ENCODE data around the gene PAX8.

Gene PAX8

GRCh38 chr2:113174376-113174750 is 104.4 kb downstream of the PAX8 start:
- Histone ChIP-seq H3K4me3 (ENCODE audit: low read depth in 1 of 2, low read length in 2 of 2) (peak overlapping the region; percentile 70 to 80), H3K79me2 (ENCODE audit: insufficient read depth, low read length) (peaks cover 63% of the 10 kb centered on the region), H3K9me3 (ENCODE audit: insufficient read depth, low read length, severe bottlenecking) (no peaks in the 10 kb centered on the region), H3K36me3 (ENCODE audit: insufficient read depth, low read length) (peaks cover 42% of the 10 kb centered on the region), H3K27ac (ENCODE audit: low read length) (peak overlapping the region; percentile 96), H3K4me2 (ENCODE audit: insufficient read depth, low read length) (peak overlapping the region; percentile 95), H2AFZ (ENCODE audit: low read depth, low read length) (peak overlapping the region; percentile 84), H3K9ac (ENCODE audit: low read depth, low read length) (peak overlapping the region; percentile 78), H3K27me3 (ENCODE audit: insufficient read depth, low read length, poor library complexity) (no peaks in the 10 kb centered on the region), H3K4me1 (ENCODE audit: insufficient read depth, low read length) (peaks cover 61% of the 10 kb centered on the region), H4K20me1 (ENCODE audit: insufficient read depth, low read length) (peaks cover 34% of the 10 kb centered on the region)
- DNase-seq (peak; percentile 57), ATAC-seq (ENCODE audit: insufficient read depth, low read depth) (no peak)
- TF ChIP-seq CTCF (IDR thresholded peaks at IDR 0.05; ENCODE audit: borderline replicate concordance, extremely low read depth, low read length, poor library complexity, severe bottlenecking) = peak; percentile 58
- TF ChIP-seq EZH2 (IDR thresholded peaks at IDR 0.05; ENCODE audit: borderline replicate concordance, low read depth, low read length, severe bottlenecking) = no peak

- Histone ChIP-seq H3K4me3 (ENCODE audit: low read depth in 1 of 2, low read length in 2 of 2) (peak within 1 kb of the TSS; percentile 70 to 80), H3K36me3 (ENCODE audit: insufficient read depth, low read length) (peaks cover 36% of the 10 kb centered on the region), H3K79me2 (ENCODE audit: insufficient read depth, low read length) (peaks cover 56% of the 10 kb centered on the region), H3K9me3 (ENCODE audit: insufficient read depth, low read length, severe bottlenecking) (no peaks in the 10 kb centered on the region), H3K9ac (ENCODE audit: low read depth, low read length) (peak within 1 kb of the TSS; percentile 78), H4K20me1 (ENCODE audit: insufficient read depth, low read length) (peaks cover 28% of the 10 kb centered on the region), H2AFZ (ENCODE audit: low read depth, low read length) (peak within 1 kb of the TSS; percentile 84), H3K4me1 (ENCODE audit: insufficient read depth, low read length) (peaks cover 57% of the 10 kb centered on the region), H3K4me2 (ENCODE audit: insufficient read depth, low read length) (peak within 1 kb of the TSS; percentile 95), H3K27me3 (ENCODE audit: insufficient read depth, low read length, poor library complexity) (no peaks in the 10 kb centered on the region), H3K27ac (ENCODE audit: low read length) (peak within 1 kb of the TSS; percentile 96)
- ATAC-seq (ENCODE audit: insufficient read depth, low read depth) = peak; percentile 85
- DNase-seq = peak; percentile 97
- TF ChIP-seq EZH2 (IDR thresholded peaks at IDR 0.05; ENCODE audit: borderline replicate concordance, low read depth, low read length, severe bottlenecking) = no peak
- no peak for TF ChIP-seq CTCF (IDR thresholded peaks at IDR 0.05; ENCODE audit: borderline replicate concordance, extremely low read depth, low read length, poor library complexity, severe bottlenecking)
Measured at GRCh38 chr2:113173542-113174375, 105.0 kb downstream of the PAX8 start, which contains the start of gene PSD4. PSD4 (plus strand) TSS chr2:113173971; CDS start chr2:113182457, 8,486 bp downstream.

- ATAC-seq (ENCODE audit: insufficient read depth, low read depth) = no peak
- peak overlapping the region; percentile 95 for H3K4me2 ChIP-seq (ENCODE audit: insufficient read depth, low read length)
- H3K4me3 ChIP-seq (ENCODE audit: low read depth in 1 of 2, low read length in 2 of 2) = peak overlapping the region in 1 of 2 experiments; percentile 80; a peak in 2 of 4 replicates
- peaks cover 48% of the 10 kb centered on the region for H3K4me1 ChIP-seq (ENCODE audit: insufficient read depth, low read length)
- H4K20me1 ChIP-seq (ENCODE audit: insufficient read depth, low read length) = peaks cover 20% of the 10 kb centered on the region
- H2AFZ ChIP-seq (ENCODE audit: low read depth, low read length) = peak overlapping the region; percentile 84
- no peak for DNase-seq
- H3K9me3 ChIP-seq (ENCODE audit: insufficient read depth, low read length, severe bottlenecking) = no peaks in the 10 kb centered on the region
- TF ChIP-seq EZH2 (IDR thresholded peaks at IDR 0.05; ENCODE audit: borderline replicate concordance, low read depth, low read length, severe bottlenecking) (no peak), CTCF (IDR thresholded peaks at IDR 0.05; ENCODE audit: borderline replicate concordance, extremely low read depth, low read length, poor library complexity, severe bottlenecking) (no peak)
- H3K36me3 ChIP-seq (ENCODE audit: insufficient read depth, low read length) = peaks cover 28% of the 10 kb centered on the region
- peak overlapping the region; percentile 96 for H3K27ac ChIP-seq (ENCODE audit: low read length)
- H3K79me2 ChIP-seq (ENCODE audit: insufficient read depth, low read length) = peaks cover 48% of the 10 kb centered on the region
- H3K27me3 ChIP-seq (ENCODE audit: insufficient read depth, low read length, poor library complexity) = no peaks in the 10 kb centered on the region
- peak overlapping the region; percentile 78 for H3K9ac ChIP-seq (ENCODE audit: low read depth, low read length)
Measured at GRCh38 chr2:113172721-113173541, 105.8 kb downstream of the PAX8 start.

All from DND-41 (cell line).